ENCODE measurements around the gene GSK3B.

Gene GSK3B

DNA sequence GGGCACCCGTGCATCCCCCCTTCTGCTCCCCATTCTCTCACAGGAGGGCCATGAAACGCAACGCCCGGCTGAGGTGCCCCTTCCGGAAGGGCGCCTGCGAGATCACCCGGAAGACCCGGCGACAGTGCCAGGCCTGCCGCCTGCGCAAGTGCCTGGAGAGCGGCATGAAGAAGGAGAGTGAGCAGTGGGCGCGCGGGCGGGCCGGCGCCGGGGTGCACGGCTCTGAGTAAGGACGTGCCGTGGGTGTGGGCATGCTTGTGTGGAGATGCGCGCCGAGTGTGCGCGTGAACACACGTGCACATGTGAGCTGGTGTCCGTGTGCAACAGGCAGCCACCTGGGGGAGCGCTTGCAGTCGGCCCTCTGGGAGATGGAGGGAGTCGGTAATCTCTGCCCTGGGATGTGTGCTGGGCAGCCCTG, 284.2 kb downstream of the GSK3B start:
- Histone ChIP-seq H3K27me3 (ENCODE audit: control insufficient read depth, insufficient read depth, low read length) (no peaks in the 10 kb centered on the region), H3K9ac (ENCODE audit: low read length) (peak overlapping the region; percentile 62)

DNA sequence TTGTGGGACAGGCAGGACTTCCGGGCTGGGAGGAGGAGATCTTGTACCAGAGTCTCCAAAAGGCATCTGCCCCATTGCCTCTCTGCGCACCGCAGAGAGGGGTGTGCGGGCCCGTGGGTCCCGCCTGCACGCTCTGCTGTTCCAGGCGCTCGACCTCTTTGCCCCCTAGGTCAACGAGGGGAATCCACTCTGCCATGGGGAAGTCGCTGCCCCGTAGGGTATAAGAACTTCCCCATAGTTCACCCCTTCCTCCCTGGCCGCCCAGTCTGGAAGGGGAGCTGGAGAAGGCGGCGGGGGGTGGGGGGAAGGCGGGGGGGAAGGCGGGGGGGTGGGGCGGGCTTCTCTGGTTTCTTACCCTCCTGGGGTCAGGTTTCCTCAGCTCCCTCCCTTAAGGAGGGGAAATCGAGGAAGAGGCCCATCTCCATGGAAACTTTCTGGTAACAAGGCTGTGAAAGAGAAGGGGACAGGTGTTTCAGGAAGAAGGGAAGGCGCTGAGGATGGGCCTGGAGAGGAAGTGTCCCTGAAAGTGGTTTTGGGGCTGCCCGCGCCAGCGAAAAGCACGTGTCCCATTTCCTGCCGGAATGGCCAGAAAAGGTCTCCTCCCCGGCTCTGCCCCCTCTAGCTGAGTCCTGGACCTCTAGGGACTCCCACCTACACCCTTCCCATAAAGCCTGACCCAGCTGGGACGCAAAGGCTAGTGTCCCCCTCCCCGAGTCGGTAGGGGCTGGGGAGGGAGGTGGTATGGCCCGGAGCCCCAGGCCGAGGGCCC, 284.8 kb downstream of the GSK3B start:
- Histone ChIP-seq H3K4me3 (ENCODE audit: low read length) (peak overlapping the region; percentile 42), H3K4me1 (ENCODE audit: control insufficient read depth, insufficient read depth, low read length) (peaks cover 4% of the 10 kb centered on the region), H3K36me3 (ENCODE audit: control insufficient read depth, insufficient read depth, low read length) (no peaks in the 10 kb centered on the region), H3K9me3 (ENCODE audit: control insufficient read depth, low read length) (no peaks in the 10 kb centered on the region), H3K27me3 (ENCODE audit: control insufficient read depth, insufficient read depth, low read length) (no peaks in the 10 kb centered on the region), H3K9ac (ENCODE audit: low read length) (peak overlapping the region; percentile 62)

More for the DNA sequence above, 284.2 kb downstream of the GSK3B start:
- H3K36me3 ChIP-seq (ENCODE audit: control insufficient read depth, insufficient read depth, low read length) = no peaks in the 10 kb centered on the region
- no peaks in the 10 kb centered on the region for H3K9me3 ChIP-seq (ENCODE audit: control insufficient read depth, low read length)
- H3K4me3 ChIP-seq (ENCODE audit: low read length) = peak overlapping the region; percentile 42
- peaks cover 4% of the 10 kb centered on the region for H3K4me1 ChIP-seq (ENCODE audit: control insufficient read depth, insufficient read depth, low read length)

DNA sequence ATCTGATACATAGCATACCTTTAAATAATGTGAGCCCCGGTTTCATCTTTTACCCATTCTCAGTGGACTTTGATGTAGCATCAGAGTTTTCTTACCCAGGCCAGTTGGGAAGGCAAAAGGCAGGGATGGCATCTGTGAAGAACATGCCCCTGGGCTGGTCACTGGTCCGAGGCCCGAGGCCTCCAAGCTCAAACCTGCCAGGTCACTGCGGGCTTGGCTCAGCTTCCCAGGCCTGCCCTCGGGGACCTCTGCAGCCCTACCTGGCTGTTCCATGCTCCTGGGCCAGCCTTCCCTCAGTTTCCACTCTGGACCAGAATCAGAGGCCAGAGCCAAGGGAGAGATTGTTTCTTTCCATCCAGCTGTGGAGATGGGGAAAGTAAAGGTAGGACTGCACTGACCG, 285.4 kb downstream of the GSK3B start:
- Histone ChIP-seq H3K27me3 (ENCODE audit: control insufficient read depth, insufficient read depth, low read length) (no peaks in the 10 kb centered on the region), H3K36me3 (ENCODE audit: control insufficient read depth, insufficient read depth, low read length) (no peaks in the 10 kb centered on the region), H3K4me3 (ENCODE audit: low read length) (no peak overlapping the region), H3K4me1 (ENCODE audit: control insufficient read depth, insufficient read depth, low read length) (peaks cover 4% of the 10 kb centered on the region), H3K9ac (ENCODE audit: low read length) (no peak overlapping the region), H3K9me3 (ENCODE audit: control insufficient read depth, low read length) (no peaks in the 10 kb centered on the region)

DNA sequence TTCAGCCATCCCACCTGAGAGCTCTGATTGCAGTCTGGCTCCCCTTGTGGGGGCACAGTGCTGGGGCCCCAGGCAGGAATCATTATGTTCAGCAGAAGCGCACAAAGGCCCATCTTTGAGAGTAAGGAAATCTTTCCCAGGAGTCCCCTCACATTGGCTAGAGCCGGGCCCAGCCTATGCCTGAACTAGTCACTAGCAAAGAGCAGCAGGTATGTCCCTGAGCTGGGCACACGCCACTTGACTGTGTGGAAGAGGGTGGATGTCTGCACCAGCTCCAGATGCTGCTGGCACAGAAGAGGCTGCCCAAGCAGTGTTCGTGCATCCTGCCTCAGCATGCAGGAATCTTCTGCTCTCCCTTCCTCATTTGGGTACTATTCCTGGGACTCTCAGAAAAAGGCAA, 286.0 kb downstream of the GSK3B start:
- Histone ChIP-seq H3K4me1 (ENCODE audit: control insufficient read depth, insufficient read depth, low read length) (peaks cover 4% of the 10 kb centered on the region), H3K9ac (ENCODE audit: low read length) (no peak overlapping the region), H3K27me3 (ENCODE audit: control insufficient read depth, insufficient read depth, low read length) (no peaks in the 10 kb centered on the region), H3K36me3 (ENCODE audit: control insufficient read depth, insufficient read depth, low read length) (no peaks in the 10 kb centered on the region), H3K9me3 (ENCODE audit: control insufficient read depth, low read length) (no peaks in the 10 kb centered on the region), H3K4me3 (ENCODE audit: low read length) (no peak overlapping the region)

DNA sequence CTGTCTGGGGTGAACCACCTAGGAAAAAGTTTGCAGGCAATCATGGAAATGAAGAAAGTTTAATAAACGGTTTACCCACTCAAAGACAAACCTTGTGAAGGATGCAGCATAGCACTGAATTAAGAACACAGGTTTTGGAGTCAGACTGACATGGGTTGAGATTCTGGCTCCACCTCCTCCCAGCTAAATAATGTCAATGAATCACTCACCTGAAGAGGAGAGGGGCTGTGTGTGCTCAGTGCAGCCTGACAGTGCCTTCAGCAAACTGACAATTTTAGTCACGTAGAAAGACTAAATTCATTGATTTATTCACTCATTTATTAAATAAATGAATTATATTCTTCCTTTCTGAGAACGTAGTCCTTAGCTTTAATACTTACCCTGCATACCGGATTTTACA, 293.4 kb downstream of the GSK3B start:
- no peaks in the 10 kb centered on the region for H3K27me3 ChIP-seq (ENCODE audit: control insufficient read depth, insufficient read depth, low read length)
- no peaks in the 10 kb centered on the region for H3K36me3 ChIP-seq (ENCODE audit: control insufficient read depth, insufficient read depth, low read length)

DNA sequence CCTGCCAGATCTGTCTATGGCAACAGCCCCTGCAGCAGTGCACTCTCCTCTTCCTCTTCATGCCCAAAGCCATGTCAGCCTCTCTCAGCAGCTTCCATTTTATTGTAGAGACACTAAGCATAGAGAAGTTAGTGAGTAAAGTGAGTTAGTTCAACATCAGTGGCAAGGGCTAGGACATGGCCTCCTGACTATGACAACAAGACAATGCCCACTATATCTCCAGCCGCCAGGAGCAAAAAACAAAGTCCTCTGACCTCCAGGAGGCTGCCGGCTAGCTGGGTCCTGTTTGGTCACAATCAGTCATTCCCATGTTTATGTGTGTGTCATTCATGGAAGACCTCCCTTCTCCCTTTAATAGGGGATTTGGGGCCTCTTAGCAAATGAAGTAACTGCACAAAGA, 297.5 kb downstream of the GSK3B start:
- Histone ChIP-seq H3K9me3 (ENCODE audit: control insufficient read depth, low read length) (no peaks in the 10 kb centered on the region), H3K27me3 (ENCODE audit: control insufficient read depth, insufficient read depth, low read length) (no peaks in the 10 kb centered on the region), H3K36me3 (ENCODE audit: control insufficient read depth, insufficient read depth, low read length) (no peaks in the 10 kb centered on the region), H3K4me3 (ENCODE audit: low read length) (no peak overlapping the region), H3K4me1 (ENCODE audit: control insufficient read depth, insufficient read depth, low read length) (peaks cover 18% of the 10 kb centered on the region), H3K9ac (ENCODE audit: low read length) (no peak overlapping the region)

More for the DNA sequence above, 293.4 kb downstream of the GSK3B start:
- Histone ChIP-seq H3K4me1 (ENCODE audit: control insufficient read depth, insufficient read depth, low read length) (peaks cover 4% of the 10 kb centered on the region), H3K4me3 (ENCODE audit: low read length) (no peak overlapping the region), H3K9ac (ENCODE audit: low read length) (no peak overlapping the region), H3K9me3 (ENCODE audit: control insufficient read depth, low read length) (no peaks in the 10 kb centered on the region)

DNA sequence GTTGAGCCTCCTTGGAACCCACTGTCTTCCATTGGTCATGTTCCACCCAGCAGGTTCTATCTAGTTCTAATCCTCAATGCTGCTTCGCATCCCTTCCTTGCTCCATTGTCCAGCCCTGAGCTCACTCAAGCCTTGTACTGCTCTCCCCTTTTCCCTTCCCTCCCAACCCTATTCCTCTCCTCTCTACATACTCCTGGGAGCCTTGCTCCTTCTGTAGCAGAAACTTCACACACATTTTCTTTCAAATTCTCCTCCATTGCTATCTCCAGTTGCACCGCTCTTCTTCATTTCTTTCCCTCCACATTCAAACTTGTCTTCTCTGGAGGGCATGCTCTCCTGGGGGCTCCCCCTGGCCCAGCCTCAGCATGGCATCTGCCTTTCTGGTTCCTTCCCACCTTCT, 297.9 kb downstream of the GSK3B start:
- Histone ChIP-seq H3K4me1 (ENCODE audit: control insufficient read depth, insufficient read depth, low read length) (peaks cover 18% of the 10 kb centered on the region), H3K4me3 (ENCODE audit: low read length) (no peak overlapping the region), H3K27me3 (ENCODE audit: control insufficient read depth, insufficient read depth, low read length) (no peaks in the 10 kb centered on the region), H3K36me3 (ENCODE audit: control insufficient read depth, insufficient read depth, low read length) (no peaks in the 10 kb centered on the region), H3K9me3 (ENCODE audit: control insufficient read depth, low read length) (no peaks in the 10 kb centered on the region), H3K9ac (ENCODE audit: low read length) (no peak overlapping the region)

DNA sequence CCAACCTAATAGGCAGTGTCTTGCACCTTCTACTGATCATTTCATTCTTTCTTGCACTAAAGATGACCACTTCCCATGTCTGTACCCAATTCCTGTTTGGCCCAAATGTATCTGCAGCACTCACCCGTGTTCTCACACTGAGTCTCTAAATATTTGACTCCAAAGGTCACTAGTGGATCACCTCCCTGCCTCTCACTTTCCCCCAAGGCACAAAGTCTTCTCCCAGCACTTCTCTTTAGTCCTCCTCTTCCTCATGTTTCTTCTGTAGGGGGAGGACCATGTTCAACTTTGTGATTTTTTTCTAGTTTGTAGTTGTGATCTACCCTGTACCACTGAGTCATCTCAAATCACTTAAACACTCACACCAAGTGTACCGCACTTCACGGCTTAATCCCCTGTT, 298.4 kb downstream of the GSK3B start:
- peaks cover 18% of the 10 kb centered on the region for H3K4me1 ChIP-seq (ENCODE audit: control insufficient read depth, insufficient read depth, low read length)
- H3K36me3 ChIP-seq (ENCODE audit: control insufficient read depth, insufficient read depth, low read length) = no peaks in the 10 kb centered on the region
- no peak overlapping the region for H3K9ac ChIP-seq (ENCODE audit: low read length)
- H3K9me3 ChIP-seq (ENCODE audit: control insufficient read depth, low read length) = no peaks in the 10 kb centered on the region
- H3K27me3 ChIP-seq (ENCODE audit: control insufficient read depth, insufficient read depth, low read length) = no peaks in the 10 kb centered on the region
- no peak overlapping the region for H3K4me3 ChIP-seq (ENCODE audit: low read length)

DNA sequence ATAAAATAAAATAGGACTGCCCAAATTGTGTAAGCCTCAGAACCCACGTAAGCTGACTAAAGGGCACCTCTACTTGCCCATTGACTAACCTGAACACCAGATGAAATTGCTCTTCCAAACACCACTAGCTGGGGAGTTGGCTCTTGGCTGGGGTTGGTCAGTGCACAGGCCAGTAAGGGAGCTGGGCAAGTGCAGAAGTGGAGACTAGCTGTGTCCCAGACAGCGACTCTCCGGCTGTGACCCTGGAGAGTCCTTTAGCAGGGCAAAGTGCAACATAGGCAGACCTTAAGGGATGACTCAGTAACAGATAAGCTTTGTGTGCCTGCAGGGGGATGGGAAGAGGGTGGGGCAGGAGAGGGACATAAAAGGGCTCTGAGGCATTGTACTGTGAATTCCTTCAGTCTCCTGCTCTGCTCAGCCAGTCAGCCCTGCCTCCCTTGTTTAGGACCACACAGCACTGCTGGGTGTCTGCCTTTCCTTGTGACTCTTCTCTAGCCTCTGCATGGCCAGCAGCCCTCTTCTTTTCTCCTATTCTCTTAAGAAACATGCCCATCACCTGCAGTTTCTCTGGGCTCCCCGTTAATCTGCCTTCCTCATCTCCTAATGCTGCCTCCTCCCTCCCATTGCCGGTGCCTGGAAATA, 299.2 kb downstream of the GSK3B start:
- Histone ChIP-seq H3K4me1 (ENCODE audit: control insufficient read depth, insufficient read depth, low read length) (peaks cover 18% of the 10 kb centered on the region), H3K9ac (ENCODE audit: low read length) (no peak overlapping the region), H3K9me3 (ENCODE audit: control insufficient read depth, low read length) (no peaks in the 10 kb centered on the region), H3K36me3 (ENCODE audit: control insufficient read depth, insufficient read depth, low read length) (no peaks in the 10 kb centered on the region), H3K27me3 (ENCODE audit: control insufficient read depth, insufficient read depth, low read length) (no peaks in the 10 kb centered on the region), H3K4me3 (ENCODE audit: low read length) (no peak overlapping the region)

DNA sequence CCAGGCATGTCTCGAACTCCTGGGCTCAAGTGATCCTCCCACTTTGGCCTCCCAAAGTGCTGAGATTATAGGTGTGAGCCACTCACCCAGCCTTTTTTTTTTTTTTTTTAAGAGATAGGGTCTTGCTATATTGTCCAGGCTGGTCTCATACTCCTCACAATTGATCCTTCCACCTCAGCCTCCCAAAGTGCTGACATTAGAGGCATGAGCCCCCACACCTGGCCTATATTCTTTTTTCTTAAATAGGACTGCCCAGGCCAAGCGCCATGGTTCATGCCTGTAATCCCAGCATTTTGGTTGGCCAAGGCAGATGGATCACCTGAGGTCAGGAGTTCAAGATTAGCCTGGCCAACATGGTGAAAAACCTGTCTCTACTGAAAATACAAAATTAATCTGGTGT, 299.8 kb downstream of the GSK3B start:
- peaks cover 18% of the 10 kb centered on the region for H3K4me1 ChIP-seq (ENCODE audit: control insufficient read depth, insufficient read depth, low read length)
- no peaks in the 10 kb centered on the region for H3K9me3 ChIP-seq (ENCODE audit: control insufficient read depth, low read length)
- no peak overlapping the region for H3K4me3 ChIP-seq (ENCODE audit: low read length)
- no peak overlapping the region for H3K9ac ChIP-seq (ENCODE audit: low read length)
- H3K27me3 ChIP-seq (ENCODE audit: control insufficient read depth, insufficient read depth, low read length) = no peaks in the 10 kb centered on the region
- no peaks in the 10 kb centered on the region for H3K36me3 ChIP-seq (ENCODE audit: control insufficient read depth, insufficient read depth, low read length)

DNA sequence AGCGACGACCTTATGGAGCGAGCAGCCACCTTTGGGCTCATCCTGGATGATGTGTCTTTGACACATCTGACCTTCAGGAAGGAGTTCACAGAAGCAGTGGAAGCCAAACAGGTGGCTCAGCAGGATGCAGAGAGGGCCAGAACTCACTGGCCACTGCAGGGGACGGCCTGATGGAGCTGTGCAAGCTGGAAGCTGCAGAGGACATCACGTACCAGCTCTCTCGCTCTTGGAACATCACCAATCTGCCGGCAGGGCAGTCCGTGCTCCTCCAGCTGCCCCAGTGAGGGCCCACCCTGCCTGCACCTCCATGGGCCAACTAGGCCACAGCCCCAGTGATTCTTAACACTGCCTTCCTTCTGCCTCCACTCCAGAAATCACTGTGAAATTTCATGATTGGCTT, 302.0 kb downstream of the GSK3B start:
- H3K4me1 ChIP-seq (ENCODE audit: control insufficient read depth, insufficient read depth, low read length) = peaks cover 18% of the 10 kb centered on the region

DNA sequence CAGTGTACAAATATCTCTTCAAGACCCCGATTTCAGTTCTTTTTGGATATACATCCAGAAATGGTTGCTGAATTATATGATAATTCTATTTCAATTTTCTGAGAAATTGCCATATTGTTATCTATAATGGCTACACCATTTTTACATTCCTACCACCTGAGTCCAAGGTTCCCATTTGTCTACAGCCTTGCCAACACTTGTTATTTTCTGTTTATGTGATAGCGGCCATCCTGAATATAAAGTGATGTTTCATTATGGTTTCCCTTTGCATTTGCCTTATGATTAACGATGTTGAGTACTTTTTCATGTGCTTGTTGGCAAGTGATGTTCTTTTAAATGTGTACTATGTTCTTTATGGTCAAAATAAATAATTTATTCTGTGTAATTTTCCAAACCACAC, 303.9 kb downstream of the GSK3B start:
- Histone ChIP-seq H3K27me3 (ENCODE audit: control insufficient read depth, insufficient read depth, low read length) (no peaks in the 10 kb centered on the region), H3K36me3 (ENCODE audit: control insufficient read depth, insufficient read depth, low read length) (no peaks in the 10 kb centered on the region), H3K9me3 (ENCODE audit: control insufficient read depth, low read length) (no peaks in the 10 kb centered on the region)

More for the DNA sequence above, 302.0 kb downstream of the GSK3B start:
- H3K9ac ChIP-seq (ENCODE audit: low read length) = no peak overlapping the region
- H3K4me3 ChIP-seq (ENCODE audit: low read length) = no peak overlapping the region
- H3K36me3 ChIP-seq (ENCODE audit: control insufficient read depth, insufficient read depth, low read length) = no peaks in the 10 kb centered on the region
- no peaks in the 10 kb centered on the region for H3K9me3 ChIP-seq (ENCODE audit: control insufficient read depth, low read length)
- no peaks in the 10 kb centered on the region for H3K27me3 ChIP-seq (ENCODE audit: control insufficient read depth, insufficient read depth, low read length)

More for the DNA sequence above, 303.9 kb downstream of the GSK3B start:
- Histone ChIP-seq H3K4me3 (ENCODE audit: low read length) (no peak overlapping the region), H3K9ac (ENCODE audit: low read length) (no peak overlapping the region), H3K4me1 (ENCODE audit: control insufficient read depth, insufficient read depth, low read length) (peaks cover 9% of the 10 kb centered on the region)
